ENCODE results near the gene DNAI7. TPM values are rescaled to one million over a fixed set of nuclear protein-coding genes. Genes with fewer than 3 reads are reported as not detected.

Gene DNAI7
- total RNA-seq, 1 experiment from 2014 or later = 0.52 TPM

GRCh38 chr12:25079393-25079792 is 115.6 kb downstream of the DNAI7 start:
- Histone ChIP-seq H3K9ac (ENCODE audit: low read length) (no peak overlapping the region), H3K27ac (ENCODE audit: low read depth, low read length) (no peak overlapping the region), H3K9me2 (ENCODE audit: insufficient read depth) (no peaks in the 10 kb centered on the region), H3K9me3 (ENCODE audit: control insufficient read depth in 1 of 2, insufficient read depth in 1 of 2, low read depth in 1 of 2, low read length in 2 of 2) (no peaks in the 10 kb centered on the region), H3K4me2 (ENCODE audit: low read length) (no peak overlapping the region), H4K20me1 (ENCODE audit: insufficient read depth) (no peaks in the 10 kb centered on the region), H3K4me1 (ENCODE audit: control insufficient read depth in 1 of 2, insufficient read depth in 2 of 2, low read length in 2 of 2) (no peaks in the 10 kb centered on the region), H3K27me3 (ENCODE audit: insufficient read depth, low read length) (no peaks in the 10 kb centered on the region), H3K79me2 (ENCODE audit: insufficient read depth, low read length) (no peaks in the 10 kb centered on the region), H2AFZ (ENCODE audit: low read depth, low read length, poor library complexity, severe bottlenecking) (no peak overlapping the region), H3K36me3 (ENCODE audit: control insufficient read depth in 1 of 2, insufficient read depth in 2 of 2, low read length in 2 of 2) (no peaks in the 10 kb centered on the region), H3K4me3 (replicated peaks in 1 of 2; ENCODE audit: low read depth in 1 of 2, low read length in 2 of 2) (no peak overlapping the region)
- POLR2A ChIA-PET = no interaction called here
- RAD21 ChIA-PET (ENCODE audit: low non-redundant PET in 1 of 2, low total read pairs in 2 of 2, uncharacterized antibody in 2 of 2, unreplicated experiment in 2 of 2) = no interaction called here
- DNase-seq (ENCODE audit: low read depth, low spot score) (no peak), ATAC-seq (no peak)
- TF ChIP-seq ZNF274 (IDR thresholded peaks at IDR 0.05; ENCODE audit: low read depth, low read length) = no peak
- no peak for TF ChIP-seq RAD21 (IDR thresholded peaks at IDR 0.05; ENCODE audit: low read depth)
- TF ChIP-seq ZFX (IDR thresholded peaks at IDR 0.05) = no peak
- TF ChIP-seq FOSL1 (IDR thresholded peaks at IDR 0.05; ENCODE audit: low read depth) = no peak
- BruUV-seq (replicated peaks) = no TSS peak
- CTCF ChIA-PET = no interaction called here
- intact Hi-C loops (cut with micrococcal nuclease) = no loop called here

- H3K4me2 ChIP-seq (ENCODE audit: low read length) = no peak overlapping the region
- no peaks in the 10 kb centered on the region for H4K20me1 ChIP-seq (ENCODE audit: insufficient read depth)
- H3K4me1 ChIP-seq (ENCODE audit: control insufficient read depth in 1 of 2, insufficient read depth in 2 of 2, low read length in 2 of 2) = no peaks in the 10 kb centered on the region
- intact Hi-C loops (cut with micrococcal nuclease) = no loop called here
- no peak overlapping the region for H3K27ac ChIP-seq (ENCODE audit: low read depth, low read length)
- TF ChIP-seq CEBPB (IDR thresholded peaks at IDR 0.05; ENCODE audit: low read depth) = no peak
- no peak for TF ChIP-seq SRF (IDR thresholded peaks at IDR 0.05; ENCODE audit: low read depth)
- no peak for TF ChIP-seq SP1 (IDR thresholded peaks at IDR 0.05; ENCODE audit: low read depth)
- TF ChIP-seq ZFX (IDR thresholded peaks at IDR 0.05) = no peak
- TF ChIP-seq POLR2AphosphoS5 (IDR thresholded peaks at IDR 0.05; ENCODE audit: low read depth, low read length) = no peak
- no peak for TF ChIP-seq REST (IDR thresholded peaks at IDR 0.05; ENCODE audit: low read depth)
- TF ChIP-seq ZNF274 (IDR thresholded peaks at IDR 0.05; ENCODE audit: low read depth, low read length) = no peak
- TF ChIP-seq EZH2 (IDR thresholded peaks at IDR 0.05) = no peak
- no peak for TF ChIP-seq CTCF (IDR thresholded peaks at IDR 0.05 in 2 of 3, conservative IDR thresholded peaks at IDR 0.05 in 1 of 3; ENCODE audit: borderline replicate concordance in 1 of 3, insufficient read depth in 1 of 3, low read depth in 2 of 3, low read length in 2 of 3)
- TF ChIP-seq RAD21 (IDR thresholded peaks at IDR 0.05; ENCODE audit: low read depth) = no peak
- TF ChIP-seq CBX3 (IDR thresholded peaks at IDR 0.05; ENCODE audit: low read depth) = no peak
- TF ChIP-seq YY1 (IDR thresholded peaks at IDR 0.05; ENCODE audit: extremely low read depth, insufficient replicate concordance, low read depth, low read length) = no peak
- TF ChIP-seq, protein P1, sequence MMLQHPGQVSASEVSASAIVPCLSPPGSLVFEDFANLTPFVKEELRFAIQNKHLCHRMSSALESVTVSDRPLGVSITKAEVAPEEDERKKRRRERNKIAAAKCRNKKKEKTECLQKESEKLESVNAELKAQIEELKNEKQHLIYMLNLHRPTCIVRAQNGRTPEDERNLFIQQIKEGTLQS (IDR thresholded peaks at IDR 0.05) = no peak
- no peak for TF ChIP-seq SIN3A (IDR thresholded peaks at IDR 0.05; ENCODE audit: low read depth)
- TF ChIP-seq JUND (IDR thresholded peaks at IDR 0.05) = no peak
- POLR2A ChIA-PET = no interaction called here
- H3K79me2 ChIP-seq (ENCODE audit: insufficient read depth, low read length) = no peaks in the 10 kb centered on the region
- CTCF ChIA-PET = no interaction called here
- H3K9ac ChIP-seq (ENCODE audit: low read length) = no peak overlapping the region
- H3K27me3 ChIP-seq (ENCODE audit: insufficient read depth, low read length) = no peaks in the 10 kb centered on the region
- DNase-seq (ENCODE audit: low read depth, low spot score) (no peak), ATAC-seq (no peak)
- H3K9me2 ChIP-seq (ENCODE audit: insufficient read depth) = no peaks in the 10 kb centered on the region
- H3K9me3 ChIP-seq (ENCODE audit: control insufficient read depth in 1 of 2, insufficient read depth in 1 of 2, low read depth in 1 of 2, low read length in 2 of 2) = no peaks in the 10 kb centered on the region
- H2AFZ ChIP-seq (ENCODE audit: low read depth, low read length, poor library complexity, severe bottlenecking) = no peak overlapping the region
- H3K36me3 ChIP-seq (ENCODE audit: control insufficient read depth in 1 of 2, insufficient read depth in 2 of 2, low read length in 2 of 2) = no peaks in the 10 kb centered on the region
- RAD21 ChIA-PET (ENCODE audit: low non-redundant PET in 1 of 2, low total read pairs in 2 of 2, uncharacterized antibody in 2 of 2, unreplicated experiment in 2 of 2) = no interaction called here
- no peak overlapping the region for H3K4me3 ChIP-seq (replicated peaks in 1 of 2; ENCODE audit: low read depth in 1 of 2, low read length in 2 of 2)
- BruUV-seq (replicated peaks) = no TSS peak
These were observed 120.0 kb downstream of the DNAI7 start for GRCh38 chr12:25074954-25075353.

Data from HCT116 (cell line).